ENCODE data around the gene PSMD8. TPM values are rescaled to one million over a fixed set of nuclear protein-coding genes. Genes with fewer than 3 reads are reported as not detected.

PSMD8 gene
- total RNA-seq, 1 donor from 2014 or later, result 123 TPM

DNA sequence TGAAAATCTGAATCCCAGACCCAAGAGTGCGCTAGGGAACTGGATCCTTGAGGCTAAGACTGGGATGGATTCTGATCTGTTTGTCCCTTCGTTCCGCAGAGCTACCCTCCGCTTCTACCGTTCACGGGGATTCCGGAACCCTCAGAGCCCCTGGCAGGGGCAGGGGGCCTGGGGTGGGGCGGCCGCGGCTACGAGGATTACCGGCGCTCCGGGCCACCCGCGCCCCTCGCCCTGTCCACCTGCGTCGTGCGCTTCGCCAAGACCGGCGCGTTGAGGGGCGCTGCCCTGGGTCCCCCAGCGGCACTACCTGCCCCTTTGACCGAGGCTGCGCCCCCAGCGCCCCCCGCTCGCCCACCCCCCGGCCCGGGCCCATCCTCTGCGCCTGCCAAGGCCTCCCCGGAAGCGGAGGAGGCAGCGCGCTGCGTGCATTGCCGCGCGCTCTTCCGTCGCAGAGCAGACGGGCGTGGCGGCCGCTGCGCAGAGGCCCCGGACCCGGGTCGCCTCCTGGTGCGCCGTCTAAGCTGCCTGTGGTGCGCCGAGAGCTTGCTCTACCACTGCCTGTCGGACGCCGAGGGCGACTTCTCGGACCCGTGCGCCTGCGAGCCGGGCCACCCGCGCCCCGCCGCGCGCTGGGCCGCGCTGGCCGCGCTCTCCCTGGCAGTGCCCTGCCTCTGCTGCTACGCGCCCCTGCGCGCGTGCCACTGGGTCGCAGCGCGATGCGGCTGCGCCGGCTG, 21.2 kb downstream of the PSMD8 start:
- Histone ChIP-seq H3K27ac (no peak overlapping the region), H3K36me3 (no peaks in the 10 kb centered on the region), H3K27me3 (peaks cover 47% of the 10 kb centered on the region), H3K4me1 (no peaks in the 10 kb centered on the region), H3K9me3 (no peaks in the 10 kb centered on the region), H3K4me3 (peak overlapping the region; percentile 25)
- DNase-seq (no peak), ATAC-seq (peak; percentile 20)
- intact Hi-C loops (cut with DNase I), result no loop called here
- TF ChIP-seq, protein P1, sequence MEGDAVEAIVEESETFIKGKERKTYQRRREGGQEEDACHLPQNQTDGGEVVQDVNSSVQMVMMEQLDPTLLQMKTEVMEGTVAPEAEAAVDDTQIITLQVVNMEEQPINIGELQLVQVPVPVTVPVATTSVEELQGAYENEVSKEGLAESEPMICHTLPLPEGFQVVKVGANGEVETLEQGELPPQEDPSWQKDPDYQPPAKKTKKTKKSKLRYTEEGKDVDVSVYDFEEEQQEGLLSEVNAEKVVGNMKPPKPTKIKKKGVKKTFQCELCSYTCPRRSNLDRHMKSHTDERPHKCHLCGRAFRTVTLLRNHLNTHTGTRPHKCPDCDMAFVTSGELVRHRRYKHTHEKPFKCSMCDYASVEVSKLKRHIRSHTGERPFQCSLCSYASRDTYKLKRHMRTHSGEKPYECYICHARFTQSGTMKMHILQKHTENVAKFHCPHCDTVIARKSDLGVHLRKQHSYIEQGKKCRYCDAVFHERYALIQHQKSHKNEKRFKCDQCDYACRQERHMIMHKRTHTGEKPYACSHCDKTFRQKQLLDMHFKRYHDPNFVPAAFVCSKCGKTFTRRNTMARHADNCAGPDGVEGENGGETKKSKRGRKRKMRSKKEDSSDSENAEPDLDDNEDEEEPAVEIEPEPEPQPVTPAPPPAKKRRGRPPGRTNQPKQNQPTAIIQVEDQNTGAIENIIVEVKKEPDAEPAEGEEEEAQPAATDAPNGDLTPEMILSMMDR (IDR thresholded peaks at IDR 0.05), result no peak

DNA sequence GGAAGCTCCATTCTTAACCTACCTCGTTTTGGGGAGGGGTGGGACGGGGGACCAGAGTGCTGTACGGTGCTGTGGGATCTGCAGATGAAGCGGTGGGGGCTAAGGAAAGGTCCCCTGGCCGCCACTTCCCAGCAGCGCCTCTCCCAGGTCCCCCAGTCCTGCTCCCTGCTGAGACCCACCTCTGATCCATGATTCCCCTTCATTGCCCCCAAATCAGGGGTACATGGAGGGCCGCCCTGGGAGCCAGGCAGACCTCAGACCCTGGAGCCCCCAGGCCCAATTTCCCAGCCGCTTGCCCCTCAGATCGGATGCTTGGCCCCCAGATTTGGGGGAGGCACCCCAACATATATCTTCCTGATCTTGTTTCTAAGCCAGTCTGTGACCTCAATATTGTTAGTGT, 24.7 kb downstream of the PSMD8 start:
- DNase-seq (no peak), ATAC-seq (no peak)
- peaks cover 4% of the 10 kb centered on the region for H3K4me1 ChIP-seq
- H3K36me3 ChIP-seq, result no peaks in the 10 kb centered on the region
- TF ChIP-seq, protein P1 (IDR thresholded peaks at IDR 0.05), result no peak
- H3K4me3 ChIP-seq, result no peak overlapping the region
- H3K27ac ChIP-seq, result no peak overlapping the region
- H3K9me3 ChIP-seq, result no peaks in the 10 kb centered on the region
- intact Hi-C loops (cut with DNase I), result no loop called here
- H3K27me3 ChIP-seq, result peaks cover 49% of the 10 kb centered on the region

DNA sequence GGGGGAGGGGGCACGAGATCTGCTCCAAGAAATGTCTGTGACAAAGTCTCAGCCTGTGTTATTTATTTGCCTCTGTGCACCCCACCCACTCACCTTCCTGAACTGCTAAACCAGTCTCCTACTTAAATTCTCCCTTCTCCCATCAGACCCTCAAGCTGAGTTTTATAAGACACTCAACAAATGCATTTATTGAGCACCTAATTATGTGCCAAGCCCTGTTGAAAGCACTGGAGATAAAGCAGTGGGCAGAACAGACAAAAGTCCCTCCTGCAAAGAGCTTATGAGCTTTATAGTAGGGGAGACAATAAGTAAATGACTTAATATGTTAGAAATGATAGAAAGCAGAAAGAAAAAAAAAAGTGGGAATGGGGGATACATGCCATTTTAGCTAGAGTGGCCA, 25.2 kb downstream of the PSMD8 start:
- TF ChIP-seq, protein P1 (IDR thresholded peaks at IDR 0.05), result no peak
- Histone ChIP-seq H3K36me3 (no peaks in the 10 kb centered on the region), H3K4me3 (no peak overlapping the region), H3K27me3 (peaks cover 45% of the 10 kb centered on the region), H3K27ac (no peak overlapping the region), H3K9me3 (no peaks in the 10 kb centered on the region), H3K4me1 (peaks cover 9% of the 10 kb centered on the region)
- ATAC-seq (no peak), DNase-seq (no peak)
- intact Hi-C loops (cut with DNase I), result no loop called here

DNA sequence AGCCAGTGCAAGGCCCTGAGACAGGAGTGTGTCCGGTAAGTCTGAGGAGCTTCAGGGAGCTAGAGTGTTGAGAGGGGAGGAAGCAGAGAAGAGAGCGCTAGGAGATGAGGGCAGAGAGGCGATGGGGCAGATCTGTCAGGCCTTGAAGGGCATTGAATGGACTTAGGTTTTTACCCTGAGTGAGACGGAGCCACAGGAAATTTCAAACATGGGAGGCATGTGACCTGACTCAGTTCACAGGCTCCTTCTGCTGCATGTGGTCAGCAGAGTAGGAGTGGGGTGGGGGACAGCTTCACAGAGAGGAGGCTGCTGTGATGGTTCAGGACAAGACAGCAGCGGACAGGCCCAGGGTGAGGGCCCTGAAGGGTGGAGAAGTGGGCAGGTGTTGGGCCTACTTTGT, 26.0 kb downstream of the PSMD8 start:
- H3K4me3 ChIP-seq, result no peak overlapping the region
- no peaks in the 10 kb centered on the region for H3K36me3 ChIP-seq
- no peak for ATAC-seq
- H3K27me3 ChIP-seq, result peaks cover 39% of the 10 kb centered on the region
- H3K4me1 ChIP-seq, result peaks cover 10% of the 10 kb centered on the region
- H3K27ac ChIP-seq, result no peak overlapping the region
- no peak for DNase-seq
- H3K9me3 ChIP-seq, result no peaks in the 10 kb centered on the region
- TF ChIP-seq, protein P1 (IDR thresholded peaks at IDR 0.05), result no peak
- intact Hi-C loops (cut with DNase I), result no loop called here

DNA sequence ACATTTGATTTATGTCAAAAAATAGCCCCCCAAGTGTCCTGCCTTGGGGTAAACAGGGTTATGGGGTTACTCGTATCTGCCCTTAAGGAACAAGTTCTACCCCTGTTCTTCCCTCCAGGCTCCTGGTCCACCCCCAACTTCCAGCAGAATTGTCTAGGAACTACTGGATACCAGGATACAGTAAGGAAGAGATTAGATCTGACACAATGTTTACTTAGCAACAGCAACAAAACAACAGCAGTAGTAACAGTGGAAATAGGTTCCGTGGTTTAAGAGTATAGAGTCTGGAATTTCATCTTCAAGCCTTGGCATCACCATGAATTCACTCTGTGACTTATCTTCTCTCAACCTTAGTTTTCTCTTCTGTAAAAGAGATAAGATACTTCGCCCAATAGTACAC, 26.8 kb downstream of the PSMD8 start:
- intact Hi-C loops (cut with DNase I), result no loop called here
- no peak for ATAC-seq
- TF ChIP-seq, protein P1 (IDR thresholded peaks at IDR 0.05), result no peak
- H3K4me3 ChIP-seq, result no peak overlapping the region
- H3K27ac ChIP-seq, result no peak overlapping the region
- H3K36me3 ChIP-seq, result peaks cover 1% of the 10 kb centered on the region
- no peaks in the 10 kb centered on the region for H3K9me3 ChIP-seq
- no peak for DNase-seq
- peaks cover 31% of the 10 kb centered on the region for H3K27me3 ChIP-seq
- peaks cover 10% of the 10 kb centered on the region for H3K4me1 ChIP-seq

DNA sequence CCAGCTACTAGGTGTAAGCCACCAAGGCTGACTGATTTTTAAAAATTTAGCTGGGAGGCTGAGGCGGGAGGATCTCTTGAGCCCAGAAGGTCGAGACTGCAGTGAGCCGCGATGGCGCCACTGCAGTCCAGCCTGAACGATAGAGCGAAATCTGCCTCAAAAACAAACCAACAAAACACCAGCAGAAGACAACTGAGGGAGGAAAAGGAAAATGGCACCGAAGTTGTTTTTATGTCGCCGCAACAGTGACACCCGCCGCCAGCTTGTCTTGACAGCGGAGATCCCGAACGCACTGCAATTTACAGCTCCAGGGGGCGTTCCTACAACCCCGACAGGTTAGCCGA, 28.2 kb downstream of the PSMD8 start:
- intact Hi-C loops (cut with DNase I), result no loop called here
- Histone ChIP-seq H3K9me3 (no peaks in the 10 kb centered on the region), H3K4me3 (peak overlapping the region; percentile 93), H3K36me3 (peaks cover 14% of the 10 kb centered on the region), H3K4me1 (peaks cover 10% of the 10 kb centered on the region), H3K27me3 (peaks cover 27% of the 10 kb centered on the region), H3K27ac (no peak overlapping the region)
- no peak for DNase-seq
- TF ChIP-seq, protein P1 (IDR thresholded peaks at IDR 0.05), result no peak
- ATAC-seq, result no peak

Data from upper lobe of right lung (tissue), 1 donor.